Keratinocyte (primary cell): ENCODE results near the gene GAP43. TPM values are rescaled to one million over a fixed set of nuclear protein-coding genes. Genes with fewer than 3 reads are reported as not detected.

Experiments
- DNase-seq: peaks from one replicate; pipeline ENCODE4 v3.0.0-alpha.2; 2011; ENCODE audit warnings: low read depth, missing footprints, low spot score
- FAIRE-seq: peaks from 2 replicates; lab custom pipeline; 2011; peaks lifted over from hg19 to GRCh38; lab: Jason Lieb, UNC
- H2AFZ ChIP-seq: 2 replicates; pipeline ENCODE4 v1.6.0; 2012; ENCODE audit warnings: low read length, control low read depth, inconsistent platforms; ENCODE audit not compliant: control insufficient read depth
- H3K27ac ChIP-seq: 2 replicates; pipeline ENCODE4 v1.5.1; 2011; ENCODE audit warnings: low read length; ENCODE audit not compliant: control insufficient read depth, insufficient read depth
- H3K27me3 ChIP-seq: 3 replicates; pipeline ENCODE4 v1.6.0; 2011; ENCODE audit warnings: low read length; ENCODE audit not compliant: control insufficient read depth, insufficient read depth; ENCODE audit errors: extremely low read depth
- H3K36me3 ChIP-seq, 2 experiments: 2 replicates in 1 of 2; 3 replicates in 1 of 2; pipeline ENCODE4 v1.5.1; 2011; ENCODE audit warnings: low read length in 2 of 2, mild to moderate bottlenecking in 1 of 2; ENCODE audit not compliant: control insufficient read depth in 2 of 2, insufficient read depth in 2 of 2; ENCODE audit errors: extremely low read depth in 1 of 2
- H3K4me1 ChIP-seq: 3 replicates; pipeline ENCODE4 v1.5.1; 2011; ENCODE audit warnings: low read length; ENCODE audit not compliant: control insufficient read depth, insufficient read depth; ENCODE audit errors: extremely low read depth
- H3K4me2 ChIP-seq: 3 replicates; pipeline ENCODE4 v1.6.0; 2011; ENCODE audit warnings: low read depth, low read length; ENCODE audit not compliant: control insufficient read depth, insufficient read depth; ENCODE audit errors: extremely low read depth
- H3K4me3 ChIP-seq, 3 experiments: fragments of 200-600 bp in 1 of 3; sonication (generic) in 1 of 3; 2 replicates in 2 of 3; 3 replicates in 1 of 3; pipeline ENCODE4 v1.5.1; 2011 to 2016; ENCODE audit warnings: low read length in 3 of 3, mild to moderate bottlenecking in 3 of 3, control low read depth in 2 of 3, inconsistent platforms in 1 of 3, low read depth in 1 of 3, mixed read lengths in 1 of 3, mixed run types in 1 of 3, moderate library complexity in 1 of 3; ENCODE audit not compliant: control insufficient read depth in 2 of 3, insufficient read depth in 2 of 3; ENCODE audit errors: extremely low read depth in 1 of 3
- H3K79me2 ChIP-seq: 2 replicates; pipeline ENCODE4 v1.6.0; 2012; ENCODE audit warnings: low read length; ENCODE audit not compliant: control insufficient read depth, insufficient read depth
- H3K9ac ChIP-seq: 3 replicates; pipeline ENCODE4 v1.6.0; 2011; ENCODE audit warnings: low read length; ENCODE audit not compliant: control insufficient read depth, insufficient read depth; ENCODE audit errors: extremely low read depth
- H3K9me1 ChIP-seq: 3 replicates; pipeline ENCODE4 v1.6.0; 2011; ENCODE audit warnings: low read length; ENCODE audit not compliant: control insufficient read depth, insufficient read depth; ENCODE audit errors: extremely low read depth
- H3K9me3 ChIP-seq: 2 replicates; pipeline ENCODE4 v1.5.1; 2012; ENCODE audit warnings: low read depth, low read length; ENCODE audit not compliant: control insufficient read depth
- H4K20me1 ChIP-seq: 3 replicates; pipeline ENCODE4 v1.6.0; 2011; ENCODE audit warnings: low read length; ENCODE audit not compliant: control insufficient read depth, insufficient read depth; ENCODE audit errors: extremely low read depth
- CTCF ChIP-seq, 3 experiments: IDR thresholded peaks in 1 of 3; conservative IDR thresholded peaks in 1 of 3; optimal IDR thresholded peaks in 1 of 3; 2 replicates in 2 of 3; 3 replicates in 1 of 3; pipeline versions ENCODE3 to v1.5.1; 2011; ENCODE audit warnings: low read length in 3 of 3, mild to moderate bottlenecking in 3 of 3, moderate library complexity in 2 of 3, control low read depth in 1 of 3, inconsistent platforms in 1 of 3; ENCODE audit not compliant: insufficient read depth in 2 of 3; ENCODE audit errors: extremely low read depth in 1 of 3
- EZH2 ChIP-seq: IDR thresholded peaks from one replicate; pipeline ENCODE4 v1.6.1; 2012; ENCODE audit warnings: inconsistent platforms, mild to moderate bottlenecking, low read length, moderate library complexity
- dilution Hi-C: fragments of 300-500 bp; cut with MboI; formaldehyde crosslinking; loops from one replicate; pipeline ENCODE4 v1.7.0; 2020; ENCODE audit warnings: low sequenced_read_pairs; ENCODE audit not compliant: extremely low pct_ligation_motif_present
- polyA plus RNA-seq, 5 experiments: library from polyadenylated mRNA; depleted of rRNA in 3 of 5; stranded (reverse) in 3 of 5; stranded (forward) in 1 of 5; unstranded in 1 of 5; fragments of >200 nt; gene quantifications; 1 replicate in 1 of 5; 2 replicates in 3 of 5; 3 replicates in 1 of 5; pipeline versions ENCODE4 v1.2.1 to v1.2.3, GENCODE V29; 2011 to 2012; ENCODE audit warnings: missing spikeins in 2 of 5, low read depth in 1 of 5, low replicate concordance in 1 of 5

GAP43 gene
- polyA plus RNA-seq, 1 donor (not counting 4 experiments of a cell fraction or from before 2014, with no cell fraction given): not detected

DNA sequence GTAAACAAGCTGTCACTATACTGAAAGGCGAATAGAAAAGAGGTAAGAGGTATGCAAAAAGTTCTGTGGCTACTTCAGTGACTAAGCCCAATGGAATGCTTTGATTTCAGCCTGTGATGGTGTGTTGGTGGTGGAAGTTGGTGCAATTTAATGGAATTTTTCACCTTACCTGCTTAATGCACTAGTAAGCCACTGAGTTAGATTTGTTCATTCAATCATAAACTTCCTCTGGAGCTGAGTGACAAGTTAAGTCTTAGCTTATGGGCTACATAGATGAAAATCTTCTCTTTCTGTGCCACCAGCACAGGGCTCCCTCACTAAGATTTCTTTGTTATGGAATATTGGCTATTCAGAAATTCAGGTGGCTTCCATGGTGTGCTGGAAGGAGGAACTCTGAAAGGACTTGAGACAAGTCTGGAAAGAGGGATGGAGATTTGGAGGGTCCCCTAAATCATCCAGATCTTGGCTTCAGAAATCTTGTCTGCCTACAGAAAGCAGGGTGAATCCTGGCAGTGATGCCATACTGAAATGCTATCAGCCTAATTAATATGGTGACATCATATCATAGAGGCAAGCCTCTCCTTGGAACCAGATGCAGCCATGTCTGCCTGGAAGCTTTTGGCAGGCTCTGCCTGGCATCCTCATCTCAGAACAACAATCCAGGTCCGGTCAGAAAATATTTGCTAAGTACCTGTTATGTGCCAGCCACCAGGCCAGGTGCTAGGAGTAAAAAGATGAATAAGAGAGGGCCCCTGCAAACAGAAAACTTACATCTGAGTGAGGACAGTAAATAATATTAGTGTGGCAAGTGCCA, 8.1 kb upstream of the GAP43 start:
- no peak for TF ChIP-seq CTCF (optimal IDR thresholded peaks at IDR 0.05 in 1 of 3, IDR thresholded peaks at IDR 0.05 in 1 of 3, conservative IDR thresholded peaks at IDR 0.05 in 1 of 3; ENCODE audit: extremely low read depth in 1 of 3, insufficient read depth in 2 of 3, low read length in 3 of 3)
- no peak for TF ChIP-seq EZH2
- Histone ChIP-seq H3K9ac (no peak overlapping the region), H2AFZ (no peak overlapping the region), H3K4me2 (no peak overlapping the region), H3K9me3 (no peaks in the 10 kb centered on the region), H3K4me1 (no peaks in the 10 kb centered on the region), H3K4me3 (no peak overlapping the region), H3K79me2 (no peaks in the 10 kb centered on the region), H3K9me1 (no peaks in the 10 kb centered on the region), H3K36me3 (no peaks in the 10 kb centered on the region), H4K20me1 (no peaks in the 10 kb centered on the region), H3K27me3 (no peaks in the 10 kb centered on the region), H3K27ac (no peak overlapping the region)
- peak; percentile 5 for FAIRE-seq
- dilution Hi-C loops: no loop called here
- peak; percentile 33 for DNase-seq

GRCh38 chr3:115616461-115616860, 6.8 kb upstream of the GAP43 start:
- no peak for FAIRE-seq
- dilution Hi-C loops: no loop called here

More at GRCh38 chr3:115616461-115616860, 6.8 kb upstream of the GAP43 start:
- Histone ChIP-seq H3K4me2 (no peak overlapping the region), H3K79me2 (no peaks in the 10 kb centered on the region), H3K36me3 (no peaks in the 10 kb centered on the region), H3K4me3 (no peak overlapping the region), H2AFZ (no peak overlapping the region), H3K9me3 (no peaks in the 10 kb centered on the region), H3K4me1 (no peaks in the 10 kb centered on the region), H3K9ac (no peak overlapping the region), H3K27me3 (no peaks in the 10 kb centered on the region), H3K9me1 (no peaks in the 10 kb centered on the region), H3K27ac (no peak overlapping the region), H4K20me1 (no peaks in the 10 kb centered on the region)
- TF ChIP-seq EZH2 (no peak), CTCF (optimal IDR thresholded peaks at IDR 0.05 in 1 of 3, IDR thresholded peaks at IDR 0.05 in 1 of 3, conservative IDR thresholded peaks at IDR 0.05 in 1 of 3; ENCODE audit: extremely low read depth in 1 of 3, insufficient read depth in 2 of 3, low read length in 3 of 3) (no peak)
- DNase-seq: no peak
